H1 (cell line): ENCODE data around the gene HYAL1.

Experiments used
- ASH2L ChIP-seq: fragments of 200-600, 300-600 bp; sonication (generic); IDR thresholded peaks from one replicate; pipeline ENCODE4 v1.7.1; 2017; ENCODE audit warnings: low read length
- ATF2 ChIP-seq: IDR thresholded peaks from 2 replicates; pipeline ENCODE4 v1.6.1; 2012; ENCODE audit warnings: low read length, inconsistent platforms
- CEBPB ChIP-seq: IDR thresholded peaks from 2 replicates; pipeline ENCODE4 v1.6.1; 2012; ENCODE audit warnings: low read depth, low read length
- EZH2 ChIP-seq: fragments of 200-600 bp; sonication (generic); IDR thresholded peaks from 2 replicates; pipeline ENCODE4 v1.7.1; 2012; ENCODE audit warnings: low read depth, mild to moderate bottlenecking, moderate library complexity, low read length, inconsistent platforms; ENCODE audit not compliant: severe bottlenecking
- GTF2F1 ChIP-seq: IDR thresholded peaks from 2 replicates; pipeline ENCODE4 v1.6.1; 2012; ENCODE audit warnings: low read depth, low read length, improper control_type of control experiment, borderline replicate concordance
- POLR2A ChIP-seq, 2 experiments: IDR thresholded peaks; 1 replicate in 1 of 2; 2 replicates in 1 of 2; pipeline ENCODE4 v1.6.1; 2011; ENCODE audit warnings: low read depth in 2 of 2, low read length in 2 of 2, mild to moderate bottlenecking in 2 of 2; ENCODE audit errors: control extremely low read depth in 1 of 2
- POLR2AphosphoS5 ChIP-seq: IDR thresholded peaks from 2 replicates; pipeline ENCODE4 v1.6.1; 2011; ENCODE audit warnings: low read depth, low read length
- RXRA ChIP-seq: IDR thresholded peaks from 2 replicates; pipeline ENCODE4 v1.6.1; 2011; ENCODE audit warnings: low read depth, mild to moderate bottlenecking, low read length, moderate library complexity; ENCODE audit not compliant: insufficient read depth
- SP1 ChIP-seq: IDR thresholded peaks from 2 replicates; pipeline ENCODE4 v1.6.1; 2011; ENCODE audit warnings: low read depth, low read length
- SP2 ChIP-seq: IDR thresholded peaks from 2 replicates; pipeline ENCODE4 v1.6.1; 2012; ENCODE audit warnings: mild to moderate bottlenecking, low read length, inconsistent platforms
- TAF1 ChIP-seq: IDR thresholded peaks from 2 replicates; pipeline ENCODE4 v1.6.1; 2011; ENCODE audit warnings: mild to moderate bottlenecking, low read depth, low read length
- USF2 ChIP-seq: IDR thresholded peaks from 2 replicates; pipeline ENCODE4 v1.6.1; 2011; ENCODE audit warnings: low read length, improper control_type of control experiment
- ZNF274 ChIP-seq: IDR thresholded peaks from 2 replicates; pipeline ENCODE4 v1.7.0; 2012; ENCODE audit warnings: low read length, borderline replicate concordance; ENCODE audit errors: extremely low read depth
- TF ChIP-seq, protein P1 (sequence below), 3 experiments: IDR thresholded peaks; 1 replicate in 2 of 3; 2 replicates in 1 of 3; pipeline versions ENCODE4 v1.5.1 to v1.6.1; 2011; ENCODE audit warnings: low read length in 3 of 3, mild to moderate bottlenecking in 3 of 3, inconsistent platforms in 2 of 3, low read depth in 1 of 3, moderate library complexity in 1 of 3; ENCODE audit not compliant: insufficient read depth in 1 of 3; ENCODE audit errors: control extremely low read depth in 1 of 3

DNA sequence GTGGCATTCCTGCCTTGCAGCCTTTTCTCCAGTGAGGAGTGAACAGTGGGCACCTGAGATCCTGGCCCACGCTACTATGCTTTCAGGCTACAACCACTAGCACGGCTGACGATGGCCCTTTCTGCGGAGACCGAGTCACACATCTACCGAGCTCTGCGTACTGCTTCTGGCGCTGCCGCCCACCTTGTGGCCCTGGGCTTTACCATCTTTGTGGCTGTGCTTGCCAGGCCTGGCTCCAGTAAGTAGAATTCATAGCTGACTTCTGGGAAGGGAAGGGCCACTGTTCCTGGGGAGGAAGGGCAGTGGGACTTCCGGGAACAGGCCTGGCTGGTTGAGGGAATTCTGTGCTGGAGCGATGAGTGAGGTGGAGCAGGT is 47.9 kb upstream of the HYAL1 start:
- TF ChIP-seq POLR2AphosphoS5 = no peak
- TF ChIP-seq GTF2F1 = no peak
- TF ChIP-seq TAF1 = no peak
- TF ChIP-seq EZH2 = no peak
- no peak for TF ChIP-seq ZNF274
- TF ChIP-seq, protein P1, sequence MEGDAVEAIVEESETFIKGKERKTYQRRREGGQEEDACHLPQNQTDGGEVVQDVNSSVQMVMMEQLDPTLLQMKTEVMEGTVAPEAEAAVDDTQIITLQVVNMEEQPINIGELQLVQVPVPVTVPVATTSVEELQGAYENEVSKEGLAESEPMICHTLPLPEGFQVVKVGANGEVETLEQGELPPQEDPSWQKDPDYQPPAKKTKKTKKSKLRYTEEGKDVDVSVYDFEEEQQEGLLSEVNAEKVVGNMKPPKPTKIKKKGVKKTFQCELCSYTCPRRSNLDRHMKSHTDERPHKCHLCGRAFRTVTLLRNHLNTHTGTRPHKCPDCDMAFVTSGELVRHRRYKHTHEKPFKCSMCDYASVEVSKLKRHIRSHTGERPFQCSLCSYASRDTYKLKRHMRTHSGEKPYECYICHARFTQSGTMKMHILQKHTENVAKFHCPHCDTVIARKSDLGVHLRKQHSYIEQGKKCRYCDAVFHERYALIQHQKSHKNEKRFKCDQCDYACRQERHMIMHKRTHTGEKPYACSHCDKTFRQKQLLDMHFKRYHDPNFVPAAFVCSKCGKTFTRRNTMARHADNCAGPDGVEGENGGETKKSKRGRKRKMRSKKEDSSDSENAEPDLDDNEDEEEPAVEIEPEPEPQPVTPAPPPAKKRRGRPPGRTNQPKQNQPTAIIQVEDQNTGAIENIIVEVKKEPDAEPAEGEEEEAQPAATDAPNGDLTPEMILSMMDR (IDR thresholded peaks at IDR 0.05; ENCODE audit: control extremely low read depth in 1 of 3, insufficient read depth in 1 of 3, low read depth in 1 of 3, low read length in 3 of 3) = no peak
- TF ChIP-seq CEBPB = no peak
- no peak for TF ChIP-seq ATF2
- no peak for TF ChIP-seq USF2
- no peak for TF ChIP-seq RXRA
- TF ChIP-seq SP1 = no peak
- TF ChIP-seq POLR2A (IDR thresholded peaks at IDR 0.05; ENCODE audit: control extremely low read depth in 1 of 2, low read depth in 2 of 2, low read length in 2 of 2) = no peak
- no peak for TF ChIP-seq ASH2L
- no peak for TF ChIP-seq SP2
